ENCODE data around the gene PYGM. TPM values are rescaled to one million over a fixed set of nuclear protein-coding genes. Genes with fewer than 3 reads are reported as not detected.
A peak's percentile ranks its signal among the peaks of the same experiment; 100 is the strongest.

The PYGM gene
- total RNA-seq, 6 donors from 2014 or later: 1.0 to 3.7 (median 1.5) TPM

DNA sequence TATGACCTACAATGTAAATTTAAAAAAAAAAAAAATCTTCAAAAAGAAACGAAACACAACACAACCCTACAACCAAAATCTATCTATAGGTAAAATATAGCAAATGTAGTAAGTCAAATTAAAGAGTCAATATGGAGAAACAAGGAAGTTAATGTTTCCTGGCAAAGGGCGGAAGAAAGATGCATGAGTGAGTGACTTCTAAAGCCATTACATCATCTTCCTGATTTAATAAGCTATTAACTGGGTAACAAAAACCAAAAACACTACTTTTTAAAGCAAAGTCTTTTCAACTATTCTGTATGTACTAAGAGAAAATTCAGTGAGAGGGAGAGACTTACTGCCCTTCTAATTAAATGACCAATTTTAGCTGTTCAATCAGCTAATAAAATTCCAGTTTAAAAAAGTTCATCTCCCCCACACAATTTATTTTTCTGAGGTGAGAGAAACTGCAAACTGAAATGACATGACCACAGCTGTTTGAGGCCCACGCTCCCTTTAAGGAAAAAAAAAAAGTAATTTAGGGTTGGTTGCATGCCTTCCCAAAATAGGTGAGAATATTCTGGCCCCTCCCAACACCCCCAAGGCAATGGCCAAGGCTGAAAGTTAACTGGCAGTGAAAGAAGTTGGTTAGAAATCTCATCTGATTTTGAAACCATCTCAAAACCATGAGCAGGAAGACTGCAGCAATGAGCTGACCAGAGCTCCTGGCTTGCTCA lies 12.7 kb upstream of the PYGM start:
- no peak overlapping the region for H3K4me3 ChIP-seq
- TF ChIP-seq POLR2AphosphoS5 (IDR thresholded peaks at IDR 0.05): no peak
- TF ChIP-seq EP300 (IDR thresholded peaks at IDR 0.05): no peak
- TF ChIP-seq POLR2A (IDR thresholded peaks at IDR 0.05): no peak
- TF ChIP-seq, protein P1, sequence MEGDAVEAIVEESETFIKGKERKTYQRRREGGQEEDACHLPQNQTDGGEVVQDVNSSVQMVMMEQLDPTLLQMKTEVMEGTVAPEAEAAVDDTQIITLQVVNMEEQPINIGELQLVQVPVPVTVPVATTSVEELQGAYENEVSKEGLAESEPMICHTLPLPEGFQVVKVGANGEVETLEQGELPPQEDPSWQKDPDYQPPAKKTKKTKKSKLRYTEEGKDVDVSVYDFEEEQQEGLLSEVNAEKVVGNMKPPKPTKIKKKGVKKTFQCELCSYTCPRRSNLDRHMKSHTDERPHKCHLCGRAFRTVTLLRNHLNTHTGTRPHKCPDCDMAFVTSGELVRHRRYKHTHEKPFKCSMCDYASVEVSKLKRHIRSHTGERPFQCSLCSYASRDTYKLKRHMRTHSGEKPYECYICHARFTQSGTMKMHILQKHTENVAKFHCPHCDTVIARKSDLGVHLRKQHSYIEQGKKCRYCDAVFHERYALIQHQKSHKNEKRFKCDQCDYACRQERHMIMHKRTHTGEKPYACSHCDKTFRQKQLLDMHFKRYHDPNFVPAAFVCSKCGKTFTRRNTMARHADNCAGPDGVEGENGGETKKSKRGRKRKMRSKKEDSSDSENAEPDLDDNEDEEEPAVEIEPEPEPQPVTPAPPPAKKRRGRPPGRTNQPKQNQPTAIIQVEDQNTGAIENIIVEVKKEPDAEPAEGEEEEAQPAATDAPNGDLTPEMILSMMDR (IDR thresholded peaks at IDR 0.05): no peak
- H3K36me3 ChIP-seq: peaks cover 84 to 98% (median 87%) of the 10 kb centered on the region in 4 donors
- DNase-seq (no peak), ATAC-seq (ENCODE audit: low FRiP score in 2 of 2) (no peak)
- H3K9me3 ChIP-seq: no peaks in the 10 kb centered on the region
- peaks cover 45 to 71% (median 50%) of the 10 kb centered on the region in 4 donors for H3K4me1 ChIP-seq
- WGBS, 2 donors: 54 to 57% methylated on average over 3 of the region's 3 CpGs
- peak overlapping the region; percentile 47 to 77 (median 64) for H3K27ac ChIP-seq
- no peaks in the 10 kb centered on the region for H3K27me3 ChIP-seq

DNA sequence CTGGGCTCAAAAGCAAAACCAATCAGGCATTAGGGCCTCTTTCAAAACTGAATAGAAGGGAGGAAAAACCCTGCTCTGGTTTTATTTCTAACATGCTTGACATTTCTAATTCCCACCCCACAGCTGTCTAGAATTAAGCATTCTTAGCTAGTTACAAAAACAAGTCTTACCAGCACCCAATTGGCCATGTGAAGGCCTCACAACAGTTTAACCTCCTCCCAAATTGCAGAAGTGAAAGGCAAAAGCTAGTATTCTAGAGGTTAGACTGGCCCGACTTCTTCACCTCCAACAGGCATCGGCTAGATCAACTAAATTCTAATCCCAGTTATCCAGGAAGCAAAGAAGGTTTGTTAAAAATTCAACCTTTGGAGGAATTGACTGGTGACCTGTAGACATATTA lies 12.1 kb upstream of the PYGM start:
- 47 to 78% methylated on average over 2 of the region's 2 CpGs for WGBS, 2 donors

DNA sequence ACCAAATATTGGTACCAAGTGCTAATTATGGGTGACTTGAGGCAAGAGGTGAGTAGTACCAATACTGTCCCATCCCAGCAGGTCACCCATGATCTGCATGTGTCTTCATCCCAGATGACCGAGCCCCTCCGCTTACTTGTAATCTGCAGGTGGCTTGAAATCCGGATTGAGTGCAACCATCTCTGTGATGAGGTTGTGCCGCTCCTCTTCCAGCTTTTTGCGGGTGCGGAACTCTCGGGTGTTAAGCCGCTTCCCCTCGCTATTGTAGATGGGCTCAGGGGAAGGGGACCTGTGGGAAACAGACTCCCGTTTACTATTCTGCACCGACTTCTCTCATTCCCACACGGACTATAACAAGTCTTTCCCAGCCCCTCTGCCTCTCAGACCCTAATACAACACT lies 10.3 kb upstream of the PYGM start:
- DNase-seq: no peak
- H3K27ac ChIP-seq: no peak overlapping the region
- no peaks in the 10 kb centered on the region for H3K9me3 ChIP-seq
- peaks cover 90 to 100% (median 96%) of the 10 kb centered on the region in 4 donors for H3K36me3 ChIP-seq
- no peaks in the 10 kb centered on the region for H3K27me3 ChIP-seq
- ATAC-seq (ENCODE audit: low FRiP score in 2 of 2): no peak
- H3K4me1 ChIP-seq: peaks cover 28 to 53% (median 33%) of the 10 kb centered on the region in 4 donors
- TF ChIP-seq EP300 (IDR thresholded peaks at IDR 0.05): no peak
- TF ChIP-seq POLR2AphosphoS5 (IDR thresholded peaks at IDR 0.05): no peak
- TF ChIP-seq, protein P1 (IDR thresholded peaks at IDR 0.05): no peak
- no peak for TF ChIP-seq POLR2A (IDR thresholded peaks at IDR 0.05)
- H3K4me3 ChIP-seq: no peak overlapping the region
- WGBS, 2 donors: 93 to 94% methylated on average over 12 of the region's 12 CpGs

More for the DNA sequence above, 12.1 kb upstream of the PYGM start:
- TF ChIP-seq POLR2A (IDR thresholded peaks at IDR 0.05) (no peak), POLR2AphosphoS5 (IDR thresholded peaks at IDR 0.05) (no peak), EP300 (IDR thresholded peaks at IDR 0.05) (no peak)
- TF ChIP-seq, protein P1 (IDR thresholded peaks at IDR 0.05): no peak
- DNase-seq (no peak), ATAC-seq (ENCODE audit: low FRiP score in 2 of 2) (peak in 1 of 2 donors; percentile 11)
- no peaks in the 10 kb centered on the region for H3K27me3 ChIP-seq
- H3K36me3 ChIP-seq: peaks cover 90 to 100% (median 93%) of the 10 kb centered on the region in 4 donors
- H3K27ac ChIP-seq: peak overlapping the region in 3 of 4 donors; percentile 47 to 77 (median 74)
- H3K4me3 ChIP-seq: no peak overlapping the region
- H3K4me1 ChIP-seq: peaks cover 42 to 65% (median 47%) of the 10 kb centered on the region in 4 donors
- no peaks in the 10 kb centered on the region for H3K9me3 ChIP-seq

DNA sequence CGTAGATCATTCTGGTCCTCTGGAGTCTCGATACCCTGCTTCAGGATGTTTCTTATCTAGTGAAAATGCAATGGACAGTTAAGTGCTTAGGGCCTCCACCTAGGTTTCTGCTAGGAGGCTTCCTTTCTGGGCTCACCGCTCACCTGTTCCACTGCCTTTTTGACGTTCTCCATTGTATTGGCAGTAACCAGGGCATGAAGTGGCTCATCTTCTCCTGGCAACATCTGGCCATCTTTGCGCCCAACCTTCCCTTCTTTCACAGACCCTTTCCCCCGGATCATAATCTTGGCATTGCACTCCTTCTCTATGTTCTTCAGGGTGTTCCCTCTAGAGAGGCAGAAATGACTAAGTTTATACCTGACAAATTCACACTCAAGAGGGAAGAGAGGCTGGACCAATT lies 9.5 kb upstream of the PYGM start:
- no peaks in the 10 kb centered on the region for H3K9me3 ChIP-seq
- 89 to 91% methylated on average over 6 of the region's 6 CpGs for WGBS, 2 donors
- TF ChIP-seq, protein P1 (IDR thresholded peaks at IDR 0.05): no peak
- TF ChIP-seq EP300 (IDR thresholded peaks at IDR 0.05) (no peak), POLR2A (IDR thresholded peaks at IDR 0.05) (no peak), POLR2AphosphoS5 (IDR thresholded peaks at IDR 0.05) (no peak)
- peaks cover 26 to 48% (median 31%) of the 10 kb centered on the region in 4 donors for H3K4me1 ChIP-seq
- DNase-seq: no peak
- H3K4me3 ChIP-seq: no peak overlapping the region
- no peaks in the 10 kb centered on the region for H3K27me3 ChIP-seq
- no peak overlapping the region for H3K27ac ChIP-seq
- peaks cover 90 to 100% (median 96%) of the 10 kb centered on the region in 4 donors for H3K36me3 ChIP-seq
- no peak for ATAC-seq (ENCODE audit: low FRiP score in 2 of 2)
